MG63 (cell line): ENCODE results near the gene WWP2. TPM values are rescaled to one million over a fixed set of nuclear protein-coding genes. Genes with fewer than 3 reads are reported as not detected.
"Not testable (repeated sequence)": the region's sequence is repeated elsewhere in the genome, so short reads cannot be mapped to it uniquely, and the experiment has no call there.

ENCODE experiments used
- DNase-seq: peaks from one replicate; pipeline ENCODE4 v3.0.0-alpha.2; 2020
- H3K27me3 ChIP-seq: fragments of 250-450 bp; sonication (Bioruptor Pico); 2 replicates; pipeline ENCODE4 v1.5.1; 2020; ENCODE audit warnings: mild to moderate bottlenecking, moderate library complexity
- H3K36me3 ChIP-seq: fragments of 250-450 bp; sonication (Bioruptor Pico); 2 replicates; pipeline ENCODE4 v1.5.1; 2020; ENCODE audit warnings: mild to moderate bottlenecking, moderate library complexity
- H3K4me3 ChIP-seq: fragments of 250-450 bp; sonication (Bioruptor Pico); 2 replicates; pipeline ENCODE4 v1.5.1; 2020; ENCODE audit warnings: mild to moderate bottlenecking, moderate library complexity
- H3K9me3 ChIP-seq: fragments of 250-450 bp; sonication (Bioruptor Pico); 2 replicates; pipeline ENCODE4 v1.5.1; 2020; ENCODE audit warnings: mild to moderate bottlenecking, moderate library complexity
- total RNA-seq: library from RNA; depleted of rRNA; stranded (reverse); fragments of >200 nt; shearing (Covaris generic); gene quantifications from 2 replicates; pipeline ENCODE4 v1.2.3, GENCODE V29; 2014; ENCODE audit warnings: low replicate concordance

The WWP2 gene
- total RNA-seq, 1 experiment from 2014 or later = 15.5 TPM

DNA sequence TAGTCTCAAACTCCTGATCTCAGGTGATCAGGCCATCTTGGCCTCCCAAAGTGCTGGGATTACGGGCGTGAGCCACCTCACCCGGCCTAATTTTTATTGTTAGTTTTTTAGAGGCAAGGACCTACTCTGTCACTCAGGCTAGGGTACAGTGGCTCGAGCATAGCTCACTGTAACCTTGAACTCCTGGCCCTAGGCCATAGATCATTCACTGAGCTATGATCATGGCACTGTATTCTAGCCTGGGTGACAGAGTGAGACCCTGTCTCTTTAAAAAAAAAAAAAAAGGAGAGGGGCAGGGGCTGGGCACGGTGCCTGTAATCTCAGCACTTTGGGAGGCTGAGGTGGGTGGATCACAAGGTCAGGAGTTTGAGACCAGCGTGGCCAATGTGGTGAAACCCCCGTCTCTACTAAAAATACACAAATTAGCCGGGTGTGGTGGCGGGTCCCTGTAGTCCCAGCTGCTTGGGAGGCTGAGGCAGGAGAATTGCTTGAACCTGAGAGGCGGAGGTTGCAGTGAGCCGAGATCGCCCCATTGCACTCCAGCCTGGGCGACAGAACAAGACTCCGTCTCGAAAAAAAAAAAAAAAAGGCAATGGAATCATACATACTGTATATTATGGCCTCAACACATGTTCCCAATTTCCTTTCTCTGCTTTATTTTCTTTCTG is 53.2 kb downstream of the WWP2 start:
- not testable (repeated sequence) for H3K27me3 ChIP-seq, H3K4me3 ChIP-seq, H3K36me3 ChIP-seq, DNase-seq, H3K9me3 ChIP-seq

- Histone ChIP-seq H3K4me3 (no peak overlapping the region), H3K36me3 (no peaks in the 10 kb centered on the region), H3K27me3 (no peaks in the 10 kb centered on the region), H3K9me3 (no peaks in the 10 kb centered on the region)
- no peak for DNase-seq
Measured at GRCh38 chr16:69816996-69817395, 54.9 kb downstream of the WWP2 start.

DNA sequence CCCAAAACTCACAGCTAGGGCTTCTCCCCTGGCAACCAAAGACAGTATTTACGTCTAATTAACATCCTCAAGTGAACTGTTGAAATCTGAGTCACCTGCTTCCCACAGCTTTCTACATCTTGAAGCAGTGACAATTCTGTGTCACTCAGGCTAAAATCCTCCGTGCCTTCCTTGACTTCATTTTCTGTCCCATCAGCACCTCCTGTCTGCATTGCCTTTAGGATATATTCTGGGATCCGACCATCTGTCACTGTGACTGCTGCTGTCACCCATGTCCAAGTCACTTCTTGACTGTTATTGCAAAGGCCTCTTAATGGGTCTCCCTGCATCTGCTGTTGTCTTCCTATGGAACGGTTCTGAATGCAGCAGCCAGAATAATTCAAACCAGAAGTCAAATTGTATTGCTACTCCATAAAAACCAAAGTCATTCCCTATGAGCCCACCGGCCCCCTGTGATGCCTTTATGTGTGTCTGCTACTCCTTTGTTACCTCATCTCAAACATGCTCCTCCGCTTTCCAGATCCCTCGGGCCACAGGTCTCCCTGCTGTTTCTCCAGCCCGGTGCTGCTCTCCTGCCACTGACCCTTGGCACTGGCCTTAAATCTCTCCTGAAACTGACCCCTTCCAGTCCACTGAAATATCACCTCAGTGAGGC is 56.9 kb downstream of the WWP2 start:
- Histone ChIP-seq H3K36me3 (no peaks in the 10 kb centered on the region), H3K9me3 (no peaks in the 10 kb centered on the region)
- no peak for DNase-seq

GRCh38 chr16:69820926-69821541 is 58.9 kb downstream of the WWP2 start:
- Histone ChIP-seq H3K9me3 (no peaks in the 10 kb centered on the region), H3K4me3 (no peak overlapping the region), H3K36me3 (no peaks in the 10 kb centered on the region), H3K27me3 (no peaks in the 10 kb centered on the region)
- DNase-seq = peak; percentile 69

More for the DNA sequence above, 56.9 kb downstream of the WWP2 start:
- H3K4me3 ChIP-seq = no peak overlapping the region
- no peaks in the 10 kb centered on the region for H3K27me3 ChIP-seq

DNA sequence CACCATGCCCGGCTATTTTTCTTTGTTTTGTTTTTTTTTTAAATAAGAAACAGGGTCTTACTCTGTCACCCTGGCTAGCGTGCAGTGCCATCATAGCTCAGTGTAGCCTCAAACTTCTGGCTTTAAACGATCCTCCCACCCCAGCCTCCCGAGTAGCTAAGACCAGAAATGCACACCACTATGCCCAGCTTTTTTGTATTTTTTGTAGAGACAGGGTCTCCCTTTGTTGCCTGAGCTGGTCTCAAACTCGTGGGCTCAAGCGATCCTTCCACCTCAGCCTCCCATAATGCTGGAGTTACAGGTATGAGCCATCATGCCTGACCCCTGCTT is 59.7 kb downstream of the WWP2 start:
- Histone ChIP-seq H3K27me3 (no peaks in the 10 kb centered on the region), H3K4me3 (no peak overlapping the region), H3K36me3 (no peaks in the 10 kb centered on the region), H3K9me3 (no peaks in the 10 kb centered on the region)
- DNase-seq = no peak

- Histone ChIP-seq H3K9me3 (no peaks in the 10 kb centered on the region), H3K27me3 (no peaks in the 10 kb centered on the region), H3K4me3 (no peak overlapping the region), H3K36me3 (no peaks in the 10 kb centered on the region)
- no peak for DNase-seq
Measured at GRCh38 chr16:69822174-69822935, 60.2 kb downstream of the WWP2 start.

DNA sequence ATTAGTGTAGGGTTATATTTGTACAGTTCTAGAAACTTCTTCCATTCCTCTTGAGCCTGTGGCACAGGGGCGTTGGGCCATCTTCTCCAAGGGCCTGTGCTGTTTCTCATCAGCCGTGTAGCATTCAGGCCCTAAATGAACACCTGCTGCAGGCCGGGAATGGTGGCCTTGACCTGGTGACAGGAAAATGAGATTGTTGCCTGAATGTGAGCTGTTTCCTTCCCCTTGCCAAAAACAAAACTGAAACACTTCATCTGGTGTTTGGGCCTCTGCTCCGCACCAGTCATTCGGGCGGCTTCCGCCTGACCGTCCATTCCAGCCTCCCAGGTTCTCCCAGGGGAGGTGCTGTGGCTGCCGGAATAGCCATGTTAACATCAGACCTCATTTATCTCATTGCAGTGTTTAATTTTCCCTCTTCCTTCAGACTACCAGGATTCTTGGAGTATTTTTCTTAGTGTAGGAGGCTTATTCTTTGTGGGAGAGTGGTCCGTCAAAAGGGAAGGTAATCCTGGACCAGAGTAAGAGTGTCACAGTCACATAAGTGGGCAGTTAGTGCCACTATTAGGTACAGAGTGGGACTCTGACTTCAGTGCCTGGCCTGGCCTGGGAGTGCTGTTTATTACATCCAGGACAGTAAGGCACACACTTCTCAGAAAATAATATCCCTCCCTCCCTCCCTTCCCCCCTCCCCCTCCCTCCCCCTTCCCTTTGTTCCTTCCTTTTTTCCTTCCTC is 61.9 kb downstream of the WWP2 start:
- DNase-seq = no peak
- H3K27me3 ChIP-seq = no peaks in the 10 kb centered on the region
- no peaks in the 10 kb centered on the region for H3K36me3 ChIP-seq
- no peak overlapping the region for H3K4me3 ChIP-seq
- no peaks in the 10 kb centered on the region for H3K9me3 ChIP-seq

- H3K9me3 ChIP-seq, H3K4me3 ChIP-seq, DNase-seq, H3K36me3 ChIP-seq, H3K27me3 ChIP-seq: not testable (repeated sequence)
Measured at GRCh38 chr16:69824564-69825142, 62.5 kb downstream of the WWP2 start.

GRCh38 chr16:69827524-69827923 is 65.4 kb downstream of the WWP2 start:
- H3K27me3 ChIP-seq = no peaks in the 10 kb centered on the region
- DNase-seq = no peak
- H3K9me3 ChIP-seq = no peaks in the 10 kb centered on the region
- no peak overlapping the region for H3K4me3 ChIP-seq
- no peaks in the 10 kb centered on the region for H3K36me3 ChIP-seq

DNA sequence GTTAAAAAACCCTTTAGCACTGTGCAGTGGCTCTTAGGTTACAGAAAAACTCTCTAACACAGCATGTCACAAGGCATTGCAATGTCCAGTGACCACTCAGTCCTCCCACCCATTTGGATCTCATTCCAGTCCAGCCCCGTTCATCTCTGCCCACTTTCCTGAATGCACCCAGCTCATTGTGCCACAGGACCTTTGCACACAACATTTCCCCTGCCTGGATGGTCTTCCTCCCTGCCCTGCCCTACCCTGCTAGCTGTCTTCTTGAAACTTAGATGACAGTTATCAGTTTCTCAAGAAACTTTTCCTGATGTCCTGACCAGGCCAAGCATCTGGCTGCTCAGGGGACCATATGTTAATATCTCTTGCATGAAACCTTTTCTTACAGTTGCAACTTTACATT is 67.2 kb downstream of the WWP2 start:
- Histone ChIP-seq H3K4me3 (no peak overlapping the region), H3K9me3 (no peaks in the 10 kb centered on the region), H3K36me3 (no peaks in the 10 kb centered on the region), H3K27me3 (no peaks in the 10 kb centered on the region)
- DNase-seq = no peak

GRCh38 chr16:69830146-69830533 is 68.0 kb downstream of the WWP2 start:
- Histone ChIP-seq H3K4me3 (no peak overlapping the region), H3K27me3 (no peaks in the 10 kb centered on the region), H3K36me3 (no peaks in the 10 kb centered on the region), H3K9me3 (no peaks in the 10 kb centered on the region)
- DNase-seq = no peak

GRCh38 chr16:69830534-69831211 is 68.5 kb downstream of the WWP2 start:
- no peak for DNase-seq

DNA sequence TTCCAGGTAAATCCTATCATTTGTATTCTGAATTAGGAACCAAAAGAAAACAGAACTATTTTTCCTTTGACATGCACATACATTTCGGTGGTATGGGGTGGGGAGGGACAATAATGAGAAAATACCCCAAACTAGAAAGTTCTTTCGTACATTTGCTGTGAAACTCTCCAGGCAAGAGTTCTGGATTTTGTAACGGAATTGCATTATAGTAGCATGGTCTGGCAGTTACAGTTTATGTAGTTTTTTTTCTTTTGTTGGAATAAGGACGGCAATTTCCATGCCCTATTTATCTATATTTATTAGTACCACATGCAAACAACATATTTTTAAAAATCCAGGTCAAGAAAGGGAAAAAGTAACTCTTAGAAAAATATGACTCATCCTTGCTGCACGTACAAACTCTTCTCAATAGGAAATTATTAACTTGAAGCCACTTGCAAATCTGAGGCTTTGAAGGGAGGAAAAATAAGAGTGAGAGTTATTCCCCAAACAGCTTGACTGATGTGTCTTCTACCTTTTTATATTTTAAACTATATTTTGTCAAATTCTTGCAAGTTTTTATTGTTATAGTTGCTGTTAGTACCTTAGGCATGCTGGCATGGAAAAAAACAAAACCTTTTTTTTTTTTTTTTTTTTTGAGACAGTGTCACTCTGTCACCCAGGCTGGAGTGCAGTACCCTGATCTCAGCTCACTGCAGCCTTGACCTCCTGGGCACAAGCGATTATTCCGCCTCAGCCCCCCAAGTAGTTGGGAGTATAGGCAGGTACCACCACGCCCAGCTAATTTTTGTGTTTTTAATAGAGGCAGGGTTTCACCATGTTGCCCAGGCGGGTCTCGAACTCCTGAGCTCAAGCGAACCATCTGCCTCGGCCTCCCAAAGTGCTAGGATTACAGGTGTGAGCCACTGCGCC is 69.3 kb downstream of the WWP2 start:
- no peak for DNase-seq
- Histone ChIP-seq H3K4me3 (no peak overlapping the region), H3K27me3 (no peaks in the 10 kb centered on the region)

More at GRCh38 chr16:69830534-69831211, 68.5 kb downstream of the WWP2 start:
- no peaks in the 10 kb centered on the region for H3K9me3 ChIP-seq
- no peak overlapping the region for H3K4me3 ChIP-seq
- H3K36me3 ChIP-seq = no peaks in the 10 kb centered on the region
- no peaks in the 10 kb centered on the region for H3K27me3 ChIP-seq

DNA sequence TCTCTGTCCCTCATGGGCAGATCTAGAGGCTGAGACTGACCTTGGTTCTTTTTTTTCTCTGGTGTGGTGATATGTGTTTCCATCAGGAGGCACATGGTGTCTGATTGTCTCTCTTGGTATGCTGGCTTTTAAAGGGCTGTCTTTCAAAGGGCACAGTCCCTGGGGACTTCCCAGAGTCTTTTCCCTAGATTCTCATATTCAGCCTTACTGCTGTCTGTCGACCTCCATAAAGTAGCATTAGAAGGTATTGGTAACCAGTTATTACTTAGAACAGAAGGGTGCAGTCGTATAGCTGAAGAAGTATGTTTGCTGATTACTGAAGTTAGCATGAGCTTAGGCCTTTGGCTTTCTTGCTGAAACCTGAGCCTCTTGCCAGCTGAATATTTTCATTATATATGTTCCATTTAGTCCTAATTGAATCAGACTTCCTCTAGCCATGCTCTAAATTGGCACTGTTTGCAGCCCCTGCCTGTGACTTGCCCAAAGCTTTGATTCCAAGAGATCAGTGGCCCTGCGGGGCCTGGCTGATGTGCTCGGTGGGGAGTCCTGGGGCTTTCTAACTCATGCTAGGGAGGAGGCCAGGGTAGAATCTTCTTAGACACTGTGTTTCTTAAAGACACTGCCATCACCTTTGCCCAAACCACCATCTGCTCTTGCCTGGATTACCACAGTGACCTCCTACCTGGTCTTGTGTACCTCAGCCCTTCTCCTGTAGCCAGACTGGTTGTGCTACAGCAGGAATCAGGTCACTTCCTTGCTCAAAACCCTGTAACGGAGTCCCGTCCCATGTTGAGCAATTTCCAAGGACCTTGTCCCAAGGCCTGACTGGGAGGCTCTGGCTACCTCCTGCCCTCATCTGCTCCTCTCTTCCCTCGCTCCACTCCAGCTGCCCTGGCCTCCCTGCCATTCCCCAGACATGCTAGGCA is 71.5 kb downstream of the WWP2 start:
- Histone ChIP-seq H3K4me3 (no peak overlapping the region), H3K9me3 (no peaks in the 10 kb centered on the region), H3K27me3 (no peaks in the 10 kb centered on the region), H3K36me3 (no peaks in the 10 kb centered on the region)
- peak; percentile 15 for DNase-seq

More for the DNA sequence above, 69.3 kb downstream of the WWP2 start:
- no peaks in the 10 kb centered on the region for H3K36me3 ChIP-seq
- no peaks in the 10 kb centered on the region for H3K9me3 ChIP-seq
